Measurements from ENCODE around the gene DDX20. TPM values are rescaled to one million over a fixed set of nuclear protein-coding genes. Genes with fewer than 3 reads are reported as not detected.

The DDX20 gene
- total RNA-seq, 1 experiment from 2014 or later, result 8.4 TPM

DNA sequence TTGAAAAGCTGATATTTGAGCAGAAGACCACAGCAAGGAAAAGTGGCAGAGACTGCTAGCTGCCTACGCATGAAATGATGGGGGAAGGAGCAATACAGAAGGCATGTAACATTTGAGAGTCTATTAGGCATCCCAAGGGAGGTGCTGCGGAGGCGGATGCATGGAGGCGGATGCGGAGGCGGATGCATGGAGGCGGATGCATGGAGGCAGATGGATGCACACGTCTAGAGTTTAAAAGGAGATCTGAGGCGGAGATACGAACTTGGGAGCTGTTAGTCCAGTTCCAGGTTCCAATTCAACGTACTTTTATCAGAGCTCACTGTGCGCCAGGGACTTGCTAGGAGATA, 744 bp upstream of the DDX20 start:
- peaks cover 10% of the 10 kb centered on the region for H4K20me1 ChIP-seq (ENCODE audit: insufficient read depth)
- H3K4me3 ChIP-seq, result peak overlapping the region; percentile 92
- peaks cover 16% of the 10 kb centered on the region; the same call in 1 of the 2 replicates for H3F3A ChIP-seq (ENCODE audit: insufficient read depth, low read depth)
- ChIA-PET POLR2A (ENCODE audit: unreplicated experiment) (interaction anchor here (0.7 kb wide), 2 partner anchors 8 to 389 kb away, joined by 3 to 7 read pairs; no protein-coding TSS in a partner anchor), CTCF (no interaction called here)
- no peaks in the 10 kb centered on the region for H3K9me2 ChIP-seq (ENCODE audit: insufficient read depth)
- H3K4me1 ChIP-seq (replicated peaks; ENCODE audit: insufficient read depth), result peaks cover 20% of the 10 kb centered on the region
- H2AFZ ChIP-seq, result peak overlapping the region; percentile 100
- TF ChIP-seq, protein P1, sequence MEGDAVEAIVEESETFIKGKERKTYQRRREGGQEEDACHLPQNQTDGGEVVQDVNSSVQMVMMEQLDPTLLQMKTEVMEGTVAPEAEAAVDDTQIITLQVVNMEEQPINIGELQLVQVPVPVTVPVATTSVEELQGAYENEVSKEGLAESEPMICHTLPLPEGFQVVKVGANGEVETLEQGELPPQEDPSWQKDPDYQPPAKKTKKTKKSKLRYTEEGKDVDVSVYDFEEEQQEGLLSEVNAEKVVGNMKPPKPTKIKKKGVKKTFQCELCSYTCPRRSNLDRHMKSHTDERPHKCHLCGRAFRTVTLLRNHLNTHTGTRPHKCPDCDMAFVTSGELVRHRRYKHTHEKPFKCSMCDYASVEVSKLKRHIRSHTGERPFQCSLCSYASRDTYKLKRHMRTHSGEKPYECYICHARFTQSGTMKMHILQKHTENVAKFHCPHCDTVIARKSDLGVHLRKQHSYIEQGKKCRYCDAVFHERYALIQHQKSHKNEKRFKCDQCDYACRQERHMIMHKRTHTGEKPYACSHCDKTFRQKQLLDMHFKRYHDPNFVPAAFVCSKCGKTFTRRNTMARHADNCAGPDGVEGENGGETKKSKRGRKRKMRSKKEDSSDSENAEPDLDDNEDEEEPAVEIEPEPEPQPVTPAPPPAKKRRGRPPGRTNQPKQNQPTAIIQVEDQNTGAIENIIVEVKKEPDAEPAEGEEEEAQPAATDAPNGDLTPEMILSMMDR (conservative IDR thresholded peaks at IDR 0.05), result no peak
- peak in 1 of 2 experiments; percentile 16 for DNase-seq
- H3K36me3 ChIP-seq (ENCODE audit: low read depth), result peaks cover 17% of the 10 kb centered on the region
- TSS peak; percentile 75 for BruUV-seq (replicated peaks)
- peak overlapping the region; percentile 64 for H3K27ac ChIP-seq
- H3K4me2 ChIP-seq, result peak overlapping the region; percentile 89
- H3K27me3 ChIP-seq (ENCODE audit: insufficient read depth, low read depth), result no peaks in the 10 kb centered on the region
- intact Hi-C loops (cut with micrococcal nuclease; ENCODE audit: unreplicated experiment), result loop anchor here (1.0 to 5.0 kb wide), 6 partner anchors 16 to 306 kb away; partner anchors contain the start of genes ATP5PB, INKA2 and WDR77
- H3K9me3 ChIP-seq (ENCODE audit: insufficient read depth, low read depth), result no peaks in the 10 kb centered on the region
- peaks cover 40% of the 10 kb centered on the region for H3K79me2 ChIP-seq (ENCODE audit: low read depth)

DNA sequence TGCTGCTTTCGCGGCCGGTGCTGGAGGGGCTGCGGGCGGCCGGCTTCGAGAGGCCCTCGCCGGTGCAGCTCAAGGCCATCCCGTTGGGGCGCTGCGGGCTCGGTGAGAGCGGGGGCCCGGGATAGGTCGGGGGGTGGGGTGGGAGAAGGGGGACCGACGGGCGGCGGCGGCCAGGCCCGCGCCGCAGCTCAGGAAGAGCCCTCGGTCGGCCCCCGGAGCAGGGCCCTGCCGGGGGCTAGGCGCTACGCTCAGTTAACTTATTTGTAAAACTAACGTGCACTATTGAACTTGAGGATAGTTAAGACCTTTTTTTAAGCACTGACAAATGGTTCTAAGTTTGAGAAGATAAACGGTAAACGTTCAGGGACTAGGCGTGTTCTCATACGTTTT, 418 bp downstream of the DDX20 start:
- POLR2A ChIA-PET (ENCODE audit: unreplicated experiment), result no interaction called here
- peaks cover 29% of the 10 kb centered on the region for H3K36me3 ChIP-seq (ENCODE audit: low read depth)

DNA sequence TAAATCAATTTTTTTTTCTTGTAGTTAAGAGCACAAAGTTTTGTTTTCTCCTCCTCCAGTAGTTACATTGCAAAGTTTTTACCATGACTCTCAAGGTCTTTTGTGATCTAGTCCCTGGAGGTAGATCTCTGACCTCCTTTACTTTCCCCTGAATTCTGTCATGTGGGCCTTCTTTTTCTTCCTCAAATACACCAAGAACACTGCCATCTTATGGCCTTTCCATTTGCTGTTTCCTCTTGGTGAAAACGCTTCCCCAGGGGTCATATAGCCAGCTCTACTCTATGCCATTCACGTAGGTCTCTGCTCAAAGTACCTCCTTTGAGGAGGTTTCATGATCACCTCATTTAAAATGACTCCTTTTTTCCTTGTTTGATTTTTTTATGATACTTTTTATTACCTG, 2.7 kb downstream of the DDX20 start:
- BruUV-seq (replicated peaks), result no TSS peak
- Histone ChIP-seq H3K27ac (no peak overlapping the region), H3K4me1 (replicated peaks; ENCODE audit: insufficient read depth) (peaks cover 20% of the 10 kb centered on the region), H3K9me2 (ENCODE audit: insufficient read depth) (no peaks in the 10 kb centered on the region), H3K4me3 (no peak overlapping the region), H4K20me1 (ENCODE audit: insufficient read depth) (peaks cover 15% of the 10 kb centered on the region), H3K9me3 (ENCODE audit: insufficient read depth, low read depth) (no peaks in the 10 kb centered on the region), H3K79me2 (ENCODE audit: low read depth) (peaks cover 40% of the 10 kb centered on the region), H3K4me2 (no peak overlapping the region), H3K27me3 (ENCODE audit: insufficient read depth, low read depth) (no peaks in the 10 kb centered on the region), H2AFZ (no peak overlapping the region), H3F3A (ENCODE audit: insufficient read depth, low read depth) (peaks cover 16% of the 10 kb centered on the region; the same call in 1 of the 2 replicates), H3K36me3 (ENCODE audit: low read depth) (peaks cover 51% of the 10 kb centered on the region)
- TF ChIP-seq, protein P1 (conservative IDR thresholded peaks at IDR 0.05), result no peak; the same call in 1 of the 2 replicates
- no peak for TF ChIP-seq EZH2 (IDR thresholded peaks at IDR 0.05; ENCODE audit: low read depth)
- intact Hi-C loops (cut with micrococcal nuclease; ENCODE audit: unreplicated experiment), result loop anchor here (5.0 kb wide), 2 partner anchors 101 to 276 kb away; no protein-coding TSS in a partner anchor
- POLR2A ChIA-PET (ENCODE audit: unreplicated experiment), result no interaction called here
- no peak for DNase-seq
- CTCF ChIA-PET, result no interaction called here

More for the DNA sequence above, 418 bp downstream of the DDX20 start:
- peak overlapping the region; percentile 100 for H2AFZ ChIP-seq
- H3K4me1 ChIP-seq (replicated peaks; ENCODE audit: insufficient read depth), result peaks cover 20% of the 10 kb centered on the region
- peaks cover 16% of the 10 kb centered on the region; the same call in 1 of the 2 replicates for H3F3A ChIP-seq (ENCODE audit: insufficient read depth, low read depth)
- H3K27ac ChIP-seq, result peak overlapping the region; percentile 64
- no peaks in the 10 kb centered on the region for H3K9me2 ChIP-seq (ENCODE audit: insufficient read depth)
- DNase-seq, result no peak
- H3K4me3 ChIP-seq, result peak overlapping the region; percentile 92
- H3K4me2 ChIP-seq, result peak overlapping the region; percentile 89
- BruUV-seq (replicated peaks), result no TSS peak
- TF ChIP-seq, protein P1 (conservative IDR thresholded peaks at IDR 0.05), result no peak
- no peak for TF ChIP-seq EZH2 (IDR thresholded peaks at IDR 0.05; ENCODE audit: low read depth)
- peaks cover 15% of the 10 kb centered on the region for H4K20me1 ChIP-seq (ENCODE audit: insufficient read depth)
- peaks cover 40% of the 10 kb centered on the region for H3K79me2 ChIP-seq (ENCODE audit: low read depth)
- H3K27me3 ChIP-seq (ENCODE audit: insufficient read depth, low read depth), result no peaks in the 10 kb centered on the region
- intact Hi-C loops (cut with micrococcal nuclease; ENCODE audit: unreplicated experiment), result loop anchor here (5.0 kb wide), 2 partner anchors 99 to 274 kb away; no protein-coding TSS in a partner anchor
- CTCF ChIA-PET, result interaction anchor here (0.5 to 0.9 kb wide), 2 partner anchors 41 to 270 kb away, joined by 3 to 7 read pairs; no protein-coding TSS in a partner anchor
- no peaks in the 10 kb centered on the region for H3K9me3 ChIP-seq (ENCODE audit: insufficient read depth, low read depth)

Data from PC-9 (cell line).